HL-60/S4 treated with retinoic acid at 250 ng/mL for 4 days and 3 days (cell line): Measurements from ENCODE around the gene CELF2.
"Not testable (repeated sequence)": the region's sequence is repeated elsewhere in the genome, so short reads cannot be mapped to it uniquely, and the experiment has no call there.

Source experiments
- in situ Hi-C: fragments of 300-500 bp; cut with MboI; formaldehyde crosslinking; loops from 2 replicates; pipeline ENCODE4 v1.7.0; 2022; ENCODE audit warnings: low sequenced_read_pairs

CELF2 gene

DNA sequence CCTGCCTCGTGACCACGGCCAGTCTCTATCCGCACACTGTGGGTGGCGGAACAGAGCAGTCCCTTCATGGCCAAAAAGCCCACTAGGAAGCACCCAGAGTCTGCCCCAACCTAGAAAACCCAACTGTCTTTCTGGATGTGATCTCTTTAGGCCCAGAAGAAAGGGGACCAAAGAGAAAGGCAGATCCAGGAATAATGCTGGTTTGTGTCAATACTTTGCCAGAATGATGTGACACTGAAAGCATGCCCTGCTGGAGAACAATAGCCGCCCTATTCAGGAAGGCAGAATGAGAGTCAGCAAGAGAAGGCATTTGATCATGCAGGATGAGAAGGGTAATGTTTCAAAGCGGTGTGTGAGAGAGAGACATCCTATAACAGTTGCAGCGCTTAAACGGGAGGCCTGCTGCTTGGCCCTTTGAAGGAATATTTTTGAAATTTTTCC lies 319.1 kb downstream of the CELF2 start:
- in situ Hi-C loops: no loop called here

DNA sequence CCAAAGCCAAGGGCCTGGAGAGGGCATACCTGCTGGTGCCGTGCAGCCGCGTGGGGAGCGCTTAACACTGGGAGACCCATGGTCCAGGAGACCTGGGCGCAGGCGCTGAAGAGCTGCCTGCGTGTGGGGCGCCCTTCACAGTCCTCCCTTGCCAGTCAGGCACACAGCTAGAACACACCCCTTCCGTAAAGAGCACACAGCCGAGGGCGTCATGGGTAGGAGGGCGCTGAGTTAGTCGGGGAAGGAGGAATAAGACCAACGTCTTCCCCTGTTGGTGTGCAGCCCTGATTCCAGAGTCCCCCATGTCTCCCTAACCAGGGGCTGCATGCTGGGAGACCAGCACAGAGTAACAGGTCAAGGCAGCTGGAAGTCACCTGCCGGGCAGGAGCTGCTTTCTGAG lies 319.8 kb downstream of the CELF2 start:
- in situ Hi-C loops: no loop called here

DNA sequence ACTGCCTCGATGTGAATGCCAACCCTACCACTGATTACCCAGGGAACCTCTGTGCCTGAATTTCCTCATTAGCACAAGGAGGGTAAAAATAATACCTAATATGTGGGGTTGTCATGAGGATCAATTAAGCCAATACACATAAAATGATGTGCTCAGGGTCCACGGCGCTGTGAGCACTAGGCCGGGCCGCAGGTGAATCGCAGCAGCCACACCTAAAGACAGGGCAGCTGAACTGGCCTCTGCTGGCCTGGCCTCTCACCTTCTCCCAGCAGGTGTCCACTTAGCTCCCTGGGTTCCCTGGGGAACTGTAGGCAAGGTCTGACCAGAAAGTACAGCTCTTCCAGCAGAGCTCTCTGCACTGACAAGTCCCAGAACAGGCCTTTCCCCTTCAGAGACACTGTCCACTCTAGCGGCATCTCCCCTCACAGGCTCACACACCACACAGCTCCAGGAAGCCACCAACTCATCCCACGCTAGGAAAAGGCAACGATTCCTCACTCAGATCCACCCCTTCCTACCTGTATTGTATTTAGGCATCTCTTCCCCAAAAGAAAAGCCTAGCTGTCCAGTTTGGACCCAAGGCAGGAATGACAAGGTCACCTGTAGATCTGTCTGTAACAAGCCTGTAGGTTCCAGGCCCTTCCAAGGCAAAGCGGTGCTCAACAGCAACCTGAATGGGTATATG lies 320.6 kb downstream of the CELF2 start:
- in situ Hi-C loops: no loop called here

DNA sequence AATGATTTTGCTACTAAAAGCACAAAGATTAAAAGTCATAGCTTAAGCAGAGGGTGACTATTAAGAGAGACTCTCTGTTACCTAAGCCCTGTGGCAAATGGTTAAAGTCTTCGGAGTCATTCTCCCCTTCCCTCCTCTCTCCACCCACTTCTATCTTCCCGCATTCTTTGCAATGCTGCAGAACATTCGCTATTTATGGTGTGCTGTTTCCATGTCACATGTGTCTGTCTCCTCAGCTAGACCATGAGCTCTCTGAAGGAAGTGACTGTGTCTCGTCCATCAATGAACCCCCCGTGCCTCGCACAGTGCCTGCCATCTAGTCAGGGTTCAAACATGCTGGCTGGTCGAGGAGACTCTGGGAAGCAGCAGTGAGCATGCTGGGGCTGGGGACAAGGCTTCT lies 321.3 kb downstream of the CELF2 start:
- in situ Hi-C loops: no loop called here

DNA sequence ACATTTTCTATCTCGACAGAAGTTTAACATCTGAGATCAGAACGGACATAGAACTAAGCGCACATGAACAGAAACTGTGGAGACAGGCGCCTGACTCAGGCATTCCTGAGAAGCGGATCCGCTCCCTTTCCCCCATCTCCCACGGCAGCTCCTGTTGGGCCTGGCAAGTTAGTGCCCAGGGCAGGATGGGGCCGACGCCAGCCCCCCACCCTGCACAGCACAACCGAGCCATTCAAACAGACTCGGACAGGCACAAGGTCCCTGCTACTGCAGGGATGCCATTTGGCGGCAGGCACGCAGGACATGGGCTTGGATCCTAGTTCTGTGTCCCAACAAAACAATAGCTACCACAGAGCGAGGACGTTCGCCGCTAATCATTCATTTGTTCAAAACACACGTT lies 322.0 kb downstream of the CELF2 start:
- in situ Hi-C loops: no loop called here

DNA sequence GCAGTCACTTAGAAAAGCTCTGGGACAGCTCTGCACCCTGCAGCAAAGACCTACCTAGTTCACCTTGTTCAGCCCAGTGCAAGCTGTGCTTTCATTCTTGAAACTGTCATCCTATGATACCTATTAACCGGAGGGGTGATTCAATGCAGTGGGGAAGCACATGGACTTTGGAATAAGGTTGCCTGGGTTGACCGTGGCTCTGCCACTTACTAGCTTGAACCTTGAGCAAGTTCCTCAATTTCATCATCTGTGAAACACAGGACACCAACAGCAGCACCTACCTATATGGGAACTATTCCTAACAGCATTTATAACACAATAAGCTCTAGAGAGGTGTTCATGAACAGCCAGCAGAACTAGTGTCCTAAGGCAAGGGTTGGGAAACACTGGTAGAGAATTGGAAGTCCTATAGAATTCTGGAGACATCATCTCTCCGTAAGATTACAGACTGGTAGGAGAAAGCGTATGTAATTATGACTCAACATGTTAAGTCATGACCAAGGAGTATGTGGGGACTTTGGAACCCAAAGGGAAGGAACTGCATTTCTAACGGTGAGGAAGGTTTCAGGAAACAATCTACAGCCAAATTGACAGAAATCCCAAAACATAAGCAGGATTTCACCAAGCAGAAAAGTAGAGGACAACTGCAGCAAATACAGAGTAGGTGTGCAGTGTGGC lies 323.8 kb downstream of the CELF2 start:
- in situ Hi-C loops: no loop called here

DNA sequence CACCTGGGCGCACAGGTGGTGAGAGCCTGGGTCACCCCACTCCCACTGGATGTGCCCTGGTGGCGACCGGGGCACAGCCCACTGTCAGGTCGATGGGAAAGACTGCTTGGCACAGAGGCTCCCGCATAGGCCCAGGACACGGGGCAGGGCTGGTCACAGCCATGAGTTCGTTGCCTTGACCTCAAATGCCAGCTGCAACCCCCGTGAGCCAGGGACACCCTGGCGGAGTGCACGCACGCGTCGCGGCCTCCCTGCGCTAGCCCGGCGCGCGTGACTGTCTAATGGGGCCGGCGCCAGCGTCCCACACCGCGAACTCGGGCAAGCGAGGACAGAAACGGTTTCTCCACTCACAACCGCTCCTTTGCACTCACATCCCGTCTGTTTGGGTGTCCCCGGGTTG lies 326.4 kb downstream of the CELF2 start:
- in situ Hi-C loops: no loop called here

DNA sequence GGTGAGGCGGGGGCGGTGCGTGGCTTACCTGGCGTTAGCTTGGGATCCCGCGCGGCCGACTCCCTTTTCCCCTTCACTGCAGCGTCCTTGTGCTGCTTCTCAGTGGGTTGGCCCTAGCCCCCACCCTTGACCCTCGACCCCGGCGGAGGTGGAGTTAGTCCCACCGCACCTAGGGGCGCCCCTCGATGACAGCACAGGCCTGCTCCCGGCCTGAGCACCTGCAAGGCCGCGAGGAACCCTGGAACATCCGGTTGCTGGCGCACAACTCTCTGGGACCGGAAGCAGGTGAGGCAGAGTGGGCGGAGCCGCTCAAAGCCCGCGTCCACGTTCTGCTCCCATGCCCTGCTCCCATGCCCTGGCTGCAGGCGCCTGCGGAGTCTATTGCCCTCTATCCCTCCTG lies 326.9 kb downstream of the CELF2 start:
- in situ Hi-C loops: no loop called here

DNA sequence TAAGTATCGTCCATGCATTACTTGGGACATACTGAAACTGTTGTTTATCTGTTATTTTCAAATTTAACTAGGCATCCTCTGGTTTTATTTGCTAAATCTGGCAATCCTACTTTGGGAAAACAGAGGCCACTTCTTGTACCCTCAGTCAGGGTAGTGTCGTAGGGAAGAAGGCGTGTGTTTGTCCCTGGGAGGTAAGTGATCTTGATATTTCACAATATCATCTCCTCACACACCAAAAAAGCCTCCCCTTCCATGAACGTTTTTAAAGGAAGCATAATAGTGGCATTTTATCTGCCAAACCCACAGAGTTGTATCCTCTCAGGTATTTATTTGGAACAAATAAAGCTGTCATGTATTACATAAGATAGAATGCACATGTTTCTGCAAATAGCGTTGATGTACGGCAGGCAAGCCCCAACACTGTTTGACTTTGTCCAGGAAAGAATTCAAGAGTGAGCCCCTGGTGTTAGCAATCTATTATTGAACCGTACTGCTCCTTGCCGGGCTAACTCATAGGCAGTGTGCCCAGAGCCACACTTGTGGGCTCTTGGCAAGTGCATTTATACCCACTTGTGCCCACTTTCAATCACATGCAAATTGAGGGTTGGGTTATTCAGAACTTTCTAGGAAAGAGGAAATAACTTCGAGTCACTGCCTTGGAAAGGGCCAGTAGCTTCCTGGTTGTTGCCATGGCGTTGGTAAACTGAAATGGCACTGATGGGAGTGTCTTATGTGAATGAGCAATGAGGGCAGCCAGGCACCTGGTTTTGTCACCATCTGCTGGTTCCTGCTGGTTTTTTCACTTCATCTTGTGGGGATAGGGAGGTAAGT lies 327.8 kb downstream of the CELF2 start:
- in situ Hi-C loops: no loop called here

DNA sequence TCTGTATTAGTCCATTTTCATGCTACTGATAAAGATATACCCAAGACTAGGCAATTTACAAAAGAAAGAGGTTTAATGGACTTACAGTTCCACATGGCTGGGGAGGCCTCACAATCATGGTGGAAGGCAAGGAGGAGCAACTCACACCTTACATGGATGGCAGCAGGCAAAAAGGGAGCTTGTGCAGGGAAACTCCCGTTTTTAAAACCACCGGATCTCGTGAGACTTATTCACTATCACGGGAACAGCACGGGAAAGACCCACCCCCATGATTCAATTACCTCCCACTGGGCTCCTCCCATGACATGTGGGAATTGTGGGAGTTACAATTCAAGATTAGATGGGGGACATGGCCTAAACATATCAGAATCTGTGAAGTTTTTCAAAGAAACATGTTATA lies 329.9 kb downstream of the CELF2 start:
- in situ Hi-C loops: not testable (repeated sequence)

DNA sequence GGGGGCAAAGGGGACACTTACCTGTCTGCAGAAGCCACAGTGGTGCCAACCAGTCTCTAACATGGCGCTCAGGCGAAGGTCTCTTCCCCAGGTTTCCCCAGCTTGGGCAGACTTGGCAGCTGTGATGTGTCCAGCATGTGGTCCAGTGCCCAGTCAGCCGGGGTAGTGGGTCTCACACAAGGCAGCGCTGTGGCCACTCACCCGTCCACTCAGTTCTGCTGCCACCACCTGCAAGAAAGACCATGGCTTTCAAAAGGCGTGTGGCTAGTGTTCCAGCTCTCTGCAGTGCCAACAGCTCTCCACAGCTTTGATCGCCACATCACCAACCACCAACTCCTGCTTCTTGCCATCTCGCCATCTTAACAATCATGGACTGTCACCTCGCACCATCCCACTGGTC lies 334.1 kb downstream of the CELF2 start:
- in situ Hi-C loops: no loop called here

DNA sequence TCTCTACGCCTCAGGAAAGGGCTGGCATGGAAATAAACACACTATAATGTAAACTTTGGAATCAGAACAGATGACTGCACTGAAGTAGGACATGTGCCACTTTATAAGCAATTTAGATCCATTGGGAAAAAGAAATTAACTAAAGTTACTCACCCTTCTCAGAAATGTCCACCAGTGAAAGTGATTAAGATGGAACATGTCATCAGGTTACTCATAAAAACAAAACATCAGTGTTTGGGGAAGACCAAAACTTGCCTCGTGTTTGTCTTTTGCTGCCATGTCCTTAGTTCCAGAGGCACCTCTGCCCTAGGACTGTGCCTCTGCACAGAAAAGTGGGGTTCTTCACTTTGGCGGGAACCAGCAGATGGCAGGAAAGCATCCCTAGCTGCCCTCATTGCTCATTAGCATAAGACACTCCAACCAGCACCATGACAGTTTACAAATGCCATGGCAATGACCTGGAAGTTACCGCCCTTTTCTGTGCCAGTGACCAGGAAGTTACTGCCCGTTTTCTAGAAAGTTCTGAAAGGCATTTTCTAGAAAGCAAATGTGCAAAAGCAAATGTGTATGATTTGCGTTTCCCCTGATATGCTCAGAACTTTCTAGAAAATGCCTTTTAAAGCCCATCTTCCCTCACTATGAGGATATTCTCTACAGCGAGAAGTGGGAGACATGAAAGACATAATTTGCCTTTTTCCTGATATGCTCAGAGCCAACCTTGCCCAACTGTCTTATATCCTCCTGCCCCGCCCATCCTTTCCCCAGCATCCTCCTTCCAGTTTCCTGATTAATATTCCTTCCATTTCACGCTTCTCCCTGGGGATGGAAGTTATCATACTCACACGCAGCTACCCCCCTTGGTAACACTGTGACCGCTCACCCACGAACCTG lies 335.6 kb downstream of the CELF2 start:
- in situ Hi-C loops: no loop called here

DNA sequence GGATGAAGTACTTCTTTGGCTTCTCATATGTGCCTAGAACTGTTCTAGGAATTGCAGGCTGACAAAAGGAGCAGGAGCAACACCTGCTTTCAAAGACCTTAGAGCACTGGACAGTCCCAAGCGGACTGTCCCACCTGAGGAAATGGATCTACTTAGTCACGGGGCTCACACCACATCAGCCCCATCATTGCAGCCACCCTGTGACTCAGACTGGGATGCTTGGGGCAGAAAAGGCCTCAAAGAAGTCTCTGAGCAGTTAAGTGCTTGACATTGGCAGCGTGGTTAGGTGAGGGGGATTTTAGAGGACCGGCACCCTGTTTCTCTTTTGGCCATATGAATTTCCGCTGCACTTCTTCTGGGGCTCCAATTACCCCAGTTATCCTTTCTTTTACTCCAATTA lies 337.2 kb downstream of the CELF2 start:
- in situ Hi-C loops: no loop called here

DNA sequence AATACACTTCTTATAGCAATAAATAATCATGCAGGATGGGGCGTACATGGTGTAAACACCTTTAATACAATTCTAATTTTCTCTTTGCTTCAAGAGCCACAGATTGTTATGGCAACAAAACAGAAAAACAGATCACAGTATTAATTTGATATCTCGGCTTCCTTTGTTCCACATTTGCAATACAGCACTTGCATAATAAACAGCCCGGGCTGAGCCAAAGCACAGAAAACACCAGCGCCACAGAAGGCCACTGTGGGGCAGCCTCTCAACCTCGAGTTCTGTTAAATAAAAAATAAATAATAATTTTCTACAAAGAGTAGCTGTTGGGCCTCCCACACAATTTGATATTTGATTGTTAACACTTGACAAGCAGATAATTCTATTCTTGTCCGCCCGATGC lies 337.9 kb downstream of the CELF2 start:
- in situ Hi-C loops: no loop called here

DNA sequence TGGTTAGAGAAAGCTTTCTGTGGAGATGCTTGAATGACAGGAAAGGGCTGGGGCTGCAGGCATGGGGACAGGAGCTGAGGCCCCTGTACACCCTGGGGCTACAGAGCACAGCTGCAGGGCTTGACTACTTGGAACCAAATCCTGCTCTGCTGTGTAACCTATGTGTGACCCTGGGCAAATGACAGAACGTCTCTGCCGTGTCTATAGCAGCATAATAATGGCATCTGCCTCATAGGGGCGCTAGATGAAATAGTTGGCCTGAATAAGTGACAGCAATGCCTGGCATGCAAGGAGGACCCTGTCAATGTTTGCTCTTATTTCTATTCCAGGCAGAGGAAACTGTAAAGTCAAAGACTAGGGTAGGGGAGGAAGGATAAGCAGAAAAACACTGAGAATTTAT lies 339.8 kb downstream of the CELF2 start:
- in situ Hi-C loops: no loop called here

DNA sequence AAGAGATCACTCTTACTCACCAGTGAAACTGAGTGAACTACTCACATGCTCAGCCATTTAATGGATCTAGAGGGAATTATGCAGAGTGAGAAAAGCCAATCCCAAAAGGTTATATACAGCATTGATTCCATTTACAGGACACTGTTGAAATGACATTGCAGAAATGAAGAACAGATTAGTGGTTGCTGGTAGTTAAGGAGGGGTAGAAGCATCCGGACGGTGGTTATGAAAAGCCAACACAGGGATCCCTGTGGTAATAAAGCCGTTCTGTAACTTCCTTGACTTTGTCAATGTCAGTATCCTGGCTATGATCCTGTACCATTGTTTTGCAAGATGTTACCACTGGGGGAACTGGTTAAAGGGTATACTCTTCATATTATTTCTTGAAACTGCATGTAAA lies 340.3 kb downstream of the CELF2 start:
- in situ Hi-C loops: no loop called here

DNA sequence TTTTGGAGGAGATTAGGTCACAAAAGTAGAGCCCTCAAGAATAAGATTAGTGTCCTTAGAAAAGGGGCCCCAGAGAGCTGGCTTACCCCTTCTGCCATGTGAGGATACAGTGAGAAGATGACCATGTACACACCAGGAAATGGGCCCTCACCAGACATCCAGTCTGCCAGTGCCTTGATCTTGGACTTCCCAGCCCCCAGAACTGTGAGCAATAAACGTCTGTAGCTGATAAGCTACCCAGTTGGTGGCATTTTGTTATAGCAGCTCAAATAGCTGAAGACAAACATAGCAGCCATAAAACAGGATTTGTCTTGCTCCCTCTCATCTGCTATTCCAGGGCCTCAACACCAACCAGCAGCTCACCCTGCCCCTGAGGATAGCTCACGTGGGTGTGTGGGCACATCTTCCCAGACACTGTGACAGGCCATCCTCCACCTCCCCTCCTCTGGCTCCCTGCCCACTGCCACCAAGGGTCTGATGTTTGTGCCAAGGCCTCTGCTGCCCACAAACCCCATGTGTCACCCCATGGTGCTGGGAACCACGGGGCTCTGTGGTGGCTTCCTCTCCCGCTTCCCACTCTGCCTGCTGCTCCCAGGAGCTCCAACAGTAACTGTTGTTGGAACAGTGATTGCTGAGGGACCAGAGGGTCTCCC lies 341.4 kb downstream of the CELF2 start:
- in situ Hi-C loops: no loop called here

DNA sequence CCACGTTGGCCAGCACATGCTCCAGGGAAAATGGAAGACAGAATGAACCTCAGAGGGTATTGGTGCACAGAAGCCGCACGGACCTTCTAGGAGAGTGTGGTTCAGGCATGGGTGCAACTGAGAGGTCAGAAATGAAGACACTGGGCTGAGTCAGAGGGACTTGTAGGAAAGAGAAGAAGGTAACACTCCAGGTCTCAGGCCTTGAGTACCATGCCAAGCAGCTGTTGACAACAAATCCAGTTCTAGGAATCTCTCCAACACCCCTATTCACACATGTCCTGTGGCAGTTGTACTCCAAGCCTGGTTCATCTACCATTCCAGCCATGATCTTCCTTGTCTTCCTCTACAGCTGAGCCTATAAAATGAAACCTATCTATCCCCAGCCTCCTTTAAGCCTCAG lies 342.2 kb downstream of the CELF2 start:
- in situ Hi-C loops: no loop called here

DNA sequence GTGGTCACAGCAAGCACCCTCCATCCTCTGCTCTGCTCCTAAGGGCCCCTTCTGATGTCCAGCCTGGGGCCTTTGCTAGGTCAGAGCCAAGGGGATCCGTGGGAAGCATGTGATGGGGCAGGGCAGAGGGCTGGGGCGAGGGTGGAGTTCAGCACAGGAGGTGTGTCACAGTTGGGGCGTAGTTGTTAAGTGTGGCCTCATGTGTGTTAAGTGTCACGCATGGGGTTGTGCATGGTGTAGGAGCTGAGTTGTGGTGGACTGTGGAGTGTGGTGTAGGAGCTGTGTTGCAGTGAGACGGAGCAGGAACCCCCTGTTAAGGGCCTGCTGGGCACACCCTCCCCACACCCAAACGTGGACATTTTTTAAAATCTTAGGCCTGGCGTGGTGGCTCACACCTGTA lies 345.8 kb downstream of the CELF2 start:
- in situ Hi-C loops: no loop called here

DNA sequence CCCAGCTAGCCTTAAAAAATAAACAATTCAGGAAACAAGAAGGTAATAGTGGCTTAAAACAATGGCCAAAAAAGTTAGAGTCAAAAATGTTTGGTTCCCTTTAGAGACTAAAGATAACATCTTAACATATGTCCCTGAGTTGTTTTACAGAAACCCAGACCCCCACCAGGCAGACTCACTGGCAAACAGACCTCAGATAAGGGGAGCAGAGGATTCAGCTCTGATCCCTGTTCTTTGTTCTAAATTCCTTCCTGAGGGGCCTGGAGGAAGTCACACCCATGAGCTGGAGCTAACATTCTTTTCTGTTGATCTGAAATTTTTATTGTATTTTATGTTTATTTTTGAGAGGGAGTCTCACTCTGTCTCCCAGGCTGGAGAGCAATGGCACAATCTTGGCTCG lies 346.6 kb downstream of the CELF2 start:
- in situ Hi-C loops: no loop called here
